HCT116 (cell line): Measurements from ENCODE around the gene ESR2. TPM values are rescaled to one million over a fixed set of nuclear protein-coding genes. Genes with fewer than 3 reads are reported as not detected.

Experiments
- ATAC-seq: fragments of 200-7000 bp; cut with Tn5 transposase; 2 replicates; pipeline ENCODE4 v1.9.1; 2020; ENCODE audit warnings: mild to moderate bottlenecking, moderate library complexity
- BruUV-seq: library from RNA; stranded (reverse); fragments of 400-500 nt; replicated peaks from 2 replicates; lab custom pipeline; 2021; lab: Mats Ljungman, UMichigan
- CTCF ChIA-PET: fragments of 300-600 bp; sonication (Branson Sonifier 250); formaldehyde crosslinking; loops from one replicate; lab custom pipeline; 2021; ENCODE audit warnings: antibody characterized with exemption; lab: Charles Lee
- POLR2A ChIA-PET: fragments of 300-600, 350-600 bp; sonication (Branson Sonifier 250); formaldehyde crosslinking; loops from one replicate; lab custom pipeline; 2021; ENCODE audit warnings: antibody characterized with exemption; lab: Charles Lee
- RAD21 ChIA-PET, 2 experiments: fragments of 300-600 bp; sonication (Branson Sonifier 250); formaldehyde crosslinking; loops; one replicate each; lab custom pipeline; 2023; ENCODE audit warnings: low total read pairs in 2 of 2; ENCODE audit not compliant: uncharacterized antibody in 2 of 2, unreplicated experiment in 2 of 2, low non-redundant PET in 1 of 2; lab: Charles Lee
- DNase-seq: peaks from one replicate; pipeline ENCODE4 v3.0.0-alpha.2; 2010; ENCODE audit warnings: low read depth, low spot score
- H2AFZ ChIP-seq: fragments of 200-600 bp; shearing (Covaris generic), sonication (generic); 2 replicates; pipeline ENCODE4 v1.6.1; 2017; ENCODE audit warnings: low read depth, mixed run types, mixed read lengths, antibody characterized with exemption, low read length; ENCODE audit not compliant: poor library complexity, severe bottlenecking
- H3K27ac ChIP-seq: 2 replicates; pipeline ENCODE4 v1.5.1; 2012; ENCODE audit warnings: low read depth, low read length
- H3K27me3 ChIP-seq: fragments of 200-600 bp; sonication (generic); 2 replicates; pipeline ENCODE4 v1.6.1; 2016; ENCODE audit warnings: mixed run types, low read length, mixed read lengths; ENCODE audit not compliant: insufficient read depth
- H3K36me3 ChIP-seq, 2 experiments: fragments of 200-500 bp in 1 of 2; fragments of 200-600 bp in 1 of 2; sonication (Bioruptor generic) in 1 of 2; sonication (generic) in 1 of 2; 2 replicates each; pipeline versions ENCODE4 v1.5.1 to v1.6.1; 2014 to 2016; ENCODE audit warnings: low read length in 2 of 2, inconsistent platforms in 1 of 2, mixed read lengths in 1 of 2, mixed run types in 1 of 2; ENCODE audit not compliant: insufficient read depth in 2 of 2, control insufficient read depth in 1 of 2
- H3K4me1 ChIP-seq, 2 experiments: fragments of 200-600 bp in 1 of 2; sonication (generic) in 1 of 2; 2 replicates each; pipeline versions ENCODE4 v1.5.1 to v1.6.1; 2012 to 2017; ENCODE audit warnings: low read length in 2 of 2, inconsistent platforms in 1 of 2, mild to moderate bottlenecking in 1 of 2, mixed read lengths in 1 of 2, mixed run types in 1 of 2, moderate library complexity in 1 of 2; ENCODE audit not compliant: insufficient read depth in 2 of 2, control insufficient read depth in 1 of 2
- H3K4me2 ChIP-seq: fragments of 200-600 bp; sonication (generic); 2 replicates; pipeline ENCODE4 v1.6.1; 2017; ENCODE audit warnings: mixed run types, low read length, mixed read lengths
- H3K4me3 ChIP-seq, 2 experiments: fragments of 200-600 bp in 1 of 2; sonication (generic) in 1 of 2; replicated peaks in 1 of 2; 2 replicates each; pipeline ENCODE4 v1.5.1; 2011 to 2016; ENCODE audit warnings: low read length in 2 of 2, control low read depth in 1 of 2, low read depth in 1 of 2, mild to moderate bottlenecking in 1 of 2, mixed read lengths in 1 of 2, mixed run types in 1 of 2
- H3K79me2 ChIP-seq: fragments of 200-600 bp; sonication (generic); 2 replicates; pipeline ENCODE4 v1.6.1; 2017; ENCODE audit warnings: mild to moderate bottlenecking, mixed run types, low read length, moderate library complexity, mixed read lengths; ENCODE audit not compliant: insufficient read depth
- H3K9ac ChIP-seq: fragments of 200-600 bp; sonication (generic); 2 replicates; pipeline ENCODE4 v1.6.1; 2016; ENCODE audit warnings: low read length, mixed read lengths
- H3K9me2 ChIP-seq: fragments of 200-600 bp; sonication (generic), shearing (Covaris generic); 2 replicates; pipeline ENCODE4 v1.6.1; 2017; ENCODE audit warnings: mixed run types, mild to moderate bottlenecking, moderate library complexity; ENCODE audit not compliant: insufficient read depth
- H3K9me3 ChIP-seq, 2 experiments: fragments of 200-500 bp in 1 of 2; fragments of 200-600 bp in 1 of 2; sonication (Bioruptor generic) in 1 of 2; sonication (generic) in 1 of 2; 2 replicates each; pipeline ENCODE4 v1.6.1; 2014 to 2017; ENCODE audit warnings: low read length in 2 of 2, mixed read lengths in 2 of 2, inconsistent platforms in 1 of 2, low read depth in 1 of 2, mild to moderate bottlenecking in 1 of 2, mixed run types in 1 of 2, moderate library complexity in 1 of 2; ENCODE audit not compliant: control insufficient read depth in 1 of 2, insufficient read depth in 1 of 2
- H4K20me1 ChIP-seq: fragments of 200-600 bp; sonication (generic), shearing (Covaris generic); 2 replicates; pipeline ENCODE4 v1.6.1; 2017; ENCODE audit warnings: mixed run types, mild to moderate bottlenecking, moderate library complexity; ENCODE audit not compliant: insufficient read depth
- EGR1 ChIP-seq: IDR thresholded peaks from 2 replicates; pipeline ENCODE4 v1.6.1; 2012; ENCODE audit warnings: low read depth
- ELF1 ChIP-seq: IDR thresholded peaks from 2 replicates; pipeline ENCODE4 v1.6.1; 2012; ENCODE audit warnings: low read depth, borderline replicate concordance
- EZH2phosphoT487 ChIP-seq: fragments of 200-600 bp; IDR thresholded peaks from 2 replicates; pipeline ENCODE4 v1.6.1; 2018; ENCODE audit warnings: antibody characterized with exemption, borderline replicate concordance
- FOSL1 ChIP-seq: IDR thresholded peaks from 2 replicates; pipeline ENCODE4 v1.6.1; 2012; ENCODE audit warnings: low read depth
- JUND ChIP-seq: IDR thresholded peaks from 2 replicates; pipeline ENCODE4 v1.6.1; 2012
- POLR2A ChIP-seq: IDR thresholded peaks from 2 replicates; pipeline ENCODE4 v1.7.0; 2011; ENCODE audit warnings: borderline replicate concordance; ENCODE audit not compliant: insufficient read depth, insufficient read length; ENCODE audit errors: extremely low read depth
- RAD21 ChIP-seq: IDR thresholded peaks from 2 replicates; pipeline ENCODE4 v1.6.1; 2012; ENCODE audit warnings: low read depth, mild to moderate bottlenecking
- SIN3A ChIP-seq: IDR thresholded peaks from 2 replicates; pipeline ENCODE4 v1.6.1; 2012; ENCODE audit warnings: low read depth
- SP1 ChIP-seq: IDR thresholded peaks from 2 replicates; pipeline ENCODE4 v1.6.1; 2012; ENCODE audit warnings: low read depth
- SRF ChIP-seq: IDR thresholded peaks from 2 replicates; pipeline ENCODE4 v1.6.1; 2012; ENCODE audit warnings: low read depth
- YY1 ChIP-seq: IDR thresholded peaks from 2 replicates; pipeline ENCODE4 v1.6.1; 2011; ENCODE audit warnings: low read length, low read depth, moderate library complexity, mild to moderate bottlenecking; ENCODE audit not compliant: insufficient replicate concordance; ENCODE audit errors: extremely low read depth
- ZFX ChIP-seq: fragments of 450-650 bp; IDR thresholded peaks from 2 replicates; pipeline ENCODE4 v1.6.1; 2017
- intact Hi-C: fragments of 100-400 bp; cut with micrococcal nuclease; formaldehyde crosslinking; loops from 2 replicates; pipeline ENCODE4 v1.10.0; 2022
- total RNA-seq: library from RNA; stranded (reverse); gene quantifications from one replicate; pipeline ENCODE4 v1.2.1, GENCODE V29; 2021; ENCODE audit not compliant: unreplicated experiment
- TF ChIP-seq, protein P1 (sequence below): IDR thresholded peaks from 2 replicates; pipeline ENCODE4 v1.6.1; 2011; ENCODE audit warnings: mild to moderate bottlenecking, low read length, moderate library complexity; ENCODE audit not compliant: insufficient replicate concordance; ENCODE audit errors: extremely low read depth
- TF ChIP-seq, protein P2 (sequence below), 3 experiments: fragments of 200-600 bp in 1 of 3; sonication (generic) in 1 of 3; IDR thresholded peaks in 2 of 3; conservative IDR thresholded peaks in 1 of 3; 2 replicates each; pipeline ENCODE4 v1.5.1; 2012 to 2017; ENCODE audit warnings: low read depth in 2 of 3, low read length in 2 of 3, antibody characterized with exemption in 1 of 3, borderline replicate concordance in 1 of 3, control low read depth in 1 of 3, mild to moderate bottlenecking in 1 of 3, mixed read lengths in 1 of 3, mixed run types in 1 of 3, moderate library complexity in 1 of 3; ENCODE audit not compliant: insufficient read depth in 1 of 3
- TF ChIP-seq, protein P3 (sequence below): IDR thresholded peaks from 2 replicates; pipeline ENCODE4 v1.6.1; 2012; ENCODE audit warnings: low read depth

ESR2 gene
- total RNA-seq, 1 experiment from 2014 or later, result 0.32 TPM

DNA sequence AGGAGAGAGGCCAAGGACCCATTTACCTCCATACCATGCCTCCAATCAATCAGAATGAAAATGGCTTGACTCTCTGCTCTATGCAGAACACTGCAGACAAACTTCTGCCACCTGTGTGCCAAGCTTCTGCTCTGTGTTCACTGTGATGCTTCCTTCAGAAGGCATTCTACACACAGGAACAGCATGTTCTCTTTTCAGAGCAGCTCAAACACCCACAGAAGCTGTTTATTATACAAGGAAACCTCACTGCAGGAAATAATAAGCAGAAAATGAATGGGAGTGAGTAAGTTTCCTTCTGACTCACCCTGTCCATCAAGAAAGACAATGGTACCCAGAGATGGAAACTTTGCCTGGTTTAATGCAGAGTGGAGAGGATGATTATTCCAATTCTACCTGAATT lies 2.4 kb upstream of the ESR2 start:
- Histone ChIP-seq H3K9me2 (no peaks in the 10 kb centered on the region), H2AFZ (no peak overlapping the region), H3K9me3 (no peaks in the 10 kb centered on the region), H3K79me2 (no peaks in the 10 kb centered on the region), H3K27me3 (no peaks in the 10 kb centered on the region), H4K20me1 (no peaks in the 10 kb centered on the region), H3K4me3 (no peak overlapping the region), H3K36me3 (no peaks in the 10 kb centered on the region), H3K4me1 (peaks cover 0 to 8% of the 10 kb centered on the region in 2 experiments; a peak in 2 of 4 replicates), H3K9ac (no peak overlapping the region), H3K4me2 (no peak overlapping the region), H3K27ac (no peak overlapping the region)
- no TSS peak for BruUV-seq
- RAD21 ChIA-PET, result no interaction called here
- no peak for TF ChIP-seq SP1
- TF ChIP-seq YY1, result no peak
- TF ChIP-seq EZH2phosphoT487, result no peak
- TF ChIP-seq, protein P1, sequence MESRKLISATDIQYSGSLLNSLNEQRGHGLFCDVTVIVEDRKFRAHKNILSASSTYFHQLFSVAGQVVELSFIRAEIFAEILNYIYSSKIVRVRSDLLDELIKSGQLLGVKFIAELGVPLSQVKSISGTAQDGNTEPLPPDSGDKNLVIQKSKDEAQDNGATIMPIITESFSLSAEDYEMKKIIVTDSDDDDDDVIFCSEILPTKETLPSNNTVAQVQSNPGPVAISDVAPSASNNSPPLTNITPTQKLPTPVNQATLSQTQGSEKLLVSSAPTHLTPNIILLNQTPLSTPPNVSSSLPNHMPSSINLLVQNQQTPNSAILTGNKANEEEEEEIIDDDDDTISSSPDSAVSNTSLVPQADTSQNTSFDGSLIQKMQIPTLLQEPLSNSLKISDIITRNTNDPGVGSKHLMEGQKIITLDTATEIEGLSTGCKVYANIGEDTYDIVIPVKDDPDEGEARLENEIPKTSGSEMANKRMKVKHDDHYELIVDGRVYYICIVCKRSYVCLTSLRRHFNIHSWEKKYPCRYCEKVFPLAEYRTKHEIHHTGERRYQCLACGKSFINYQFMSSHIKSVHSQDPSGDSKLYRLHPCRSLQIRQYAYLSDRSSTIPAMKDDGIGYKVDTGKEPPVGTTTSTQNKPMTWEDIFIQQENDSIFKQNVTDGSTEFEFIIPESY, result no peak
- TF ChIP-seq SIN3A, result no peak
- TF ChIP-seq SRF, result no peak
- no peak for TF ChIP-seq EGR1
- TF ChIP-seq FOSL1, result no peak
- TF ChIP-seq ELF1, result no peak
- TF ChIP-seq RAD21, result no peak
- no peak for TF ChIP-seq ZFX
- TF ChIP-seq, protein P2, sequence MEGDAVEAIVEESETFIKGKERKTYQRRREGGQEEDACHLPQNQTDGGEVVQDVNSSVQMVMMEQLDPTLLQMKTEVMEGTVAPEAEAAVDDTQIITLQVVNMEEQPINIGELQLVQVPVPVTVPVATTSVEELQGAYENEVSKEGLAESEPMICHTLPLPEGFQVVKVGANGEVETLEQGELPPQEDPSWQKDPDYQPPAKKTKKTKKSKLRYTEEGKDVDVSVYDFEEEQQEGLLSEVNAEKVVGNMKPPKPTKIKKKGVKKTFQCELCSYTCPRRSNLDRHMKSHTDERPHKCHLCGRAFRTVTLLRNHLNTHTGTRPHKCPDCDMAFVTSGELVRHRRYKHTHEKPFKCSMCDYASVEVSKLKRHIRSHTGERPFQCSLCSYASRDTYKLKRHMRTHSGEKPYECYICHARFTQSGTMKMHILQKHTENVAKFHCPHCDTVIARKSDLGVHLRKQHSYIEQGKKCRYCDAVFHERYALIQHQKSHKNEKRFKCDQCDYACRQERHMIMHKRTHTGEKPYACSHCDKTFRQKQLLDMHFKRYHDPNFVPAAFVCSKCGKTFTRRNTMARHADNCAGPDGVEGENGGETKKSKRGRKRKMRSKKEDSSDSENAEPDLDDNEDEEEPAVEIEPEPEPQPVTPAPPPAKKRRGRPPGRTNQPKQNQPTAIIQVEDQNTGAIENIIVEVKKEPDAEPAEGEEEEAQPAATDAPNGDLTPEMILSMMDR (IDR thresholded peaks at IDR 0.05 in 2 of 3, conservative IDR thresholded peaks at IDR 0.05 in 1 of 3; ENCODE audit: borderline replicate concordance in 1 of 3, insufficient read depth in 1 of 3, low read depth in 2 of 3, low read length in 2 of 3), result no peak
- TF ChIP-seq POLR2A, result no peak
- TF ChIP-seq, protein P3, sequence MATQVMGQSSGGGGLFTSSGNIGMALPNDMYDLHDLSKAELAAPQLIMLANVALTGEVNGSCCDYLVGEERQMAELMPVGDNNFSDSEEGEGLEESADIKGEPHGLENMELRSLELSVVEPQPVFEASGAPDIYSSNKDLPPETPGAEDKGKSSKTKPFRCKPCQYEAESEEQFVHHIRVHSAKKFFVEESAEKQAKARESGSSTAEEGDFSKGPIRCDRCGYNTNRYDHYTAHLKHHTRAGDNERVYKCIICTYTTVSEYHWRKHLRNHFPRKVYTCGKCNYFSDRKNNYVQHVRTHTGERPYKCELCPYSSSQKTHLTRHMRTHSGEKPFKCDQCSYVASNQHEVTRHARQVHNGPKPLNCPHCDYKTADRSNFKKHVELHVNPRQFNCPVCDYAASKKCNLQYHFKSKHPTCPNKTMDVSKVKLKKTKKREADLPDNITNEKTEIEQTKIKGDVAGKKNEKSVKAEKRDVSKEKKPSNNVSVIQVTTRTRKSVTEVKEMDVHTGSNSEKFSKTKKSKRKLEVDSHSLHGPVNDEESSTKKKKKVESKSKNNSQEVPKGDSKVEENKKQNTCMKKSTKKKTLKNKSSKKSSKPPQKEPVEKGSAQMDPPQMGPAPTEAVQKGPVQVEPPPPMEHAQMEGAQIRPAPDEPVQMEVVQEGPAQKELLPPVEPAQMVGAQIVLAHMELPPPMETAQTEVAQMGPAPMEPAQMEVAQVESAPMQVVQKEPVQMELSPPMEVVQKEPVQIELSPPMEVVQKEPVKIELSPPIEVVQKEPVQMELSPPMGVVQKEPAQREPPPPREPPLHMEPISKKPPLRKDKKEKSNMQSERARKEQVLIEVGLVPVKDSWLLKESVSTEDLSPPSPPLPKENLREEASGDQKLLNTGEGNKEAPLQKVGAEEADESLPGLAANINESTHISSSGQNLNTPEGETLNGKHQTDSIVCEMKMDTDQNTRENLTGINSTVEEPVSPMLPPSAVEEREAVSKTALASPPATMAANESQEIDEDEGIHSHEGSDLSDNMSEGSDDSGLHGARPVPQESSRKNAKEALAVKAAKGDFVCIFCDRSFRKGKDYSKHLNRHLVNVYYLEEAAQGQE, result no peak
- TF ChIP-seq JUND, result no peak
- ATAC-seq, result no peak
- intact Hi-C loops, result no loop called here
- no peak for DNase-seq
- POLR2A ChIA-PET, result no interaction called here
- CTCF ChIA-PET, result interaction anchor here (1.5 to 2.9 kb wide), 2 partner anchors 286 to 456 kb away, joined by 3 to 7 read pairs; no protein-coding TSS in a partner anchor
